ACC112 (cell line): ENCODE measurements around the gene MEI1.
"Not testable (repeated sequence)": the region's sequence is repeated elsewhere in the genome, so short reads cannot be mapped to it uniquely, and the experiment has no call there.

Experiments used
- H2AFZ ChIP-seq: fragments of 200-600 bp; sonication (generic); one replicate; pipeline ENCODE4 v1.6.0; 2017; ENCODE audit warnings: antibody characterized with exemption, low read length; ENCODE audit not compliant: unreplicated experiment
- H3K27ac ChIP-seq: fragments of 200-600 bp; sonication (generic); 2 replicates; pipeline ENCODE4 v1.5.1; 2014; ENCODE audit warnings: low read depth, mild to moderate bottlenecking, antibody characterized with exemption, low read length, moderate library complexity
- H3K27me3 ChIP-seq: fragments of 200-600 bp; sonication (generic); 2 replicates; pipeline ENCODE4 v1.6.1; 2014; ENCODE audit warnings: mild to moderate bottlenecking, antibody characterized with exemption, low read length, moderate library complexity, mixed read lengths; ENCODE audit not compliant: insufficient read depth
- H3K36me3 ChIP-seq: fragments of 200-600 bp; sonication (generic); 2 replicates; pipeline ENCODE4 v1.6.1; 2016; ENCODE audit warnings: mild to moderate bottlenecking, antibody characterized with exemption, low read length, moderate library complexity, mixed read lengths; ENCODE audit not compliant: insufficient read depth
- H3K4me1 ChIP-seq: fragments of 200-600 bp; sonication (generic); one replicate; pipeline ENCODE4 v1.6.1; 2016; ENCODE audit warnings: low read length, mixed read lengths; ENCODE audit not compliant: insufficient read depth, unreplicated experiment, control insufficient read depth
- H3K4me3 ChIP-seq: fragments of 200-600 bp; sonication (generic); 2 replicates; pipeline ENCODE4 v1.5.1; 2014; ENCODE audit warnings: mild to moderate bottlenecking, low read depth, low read length
- H3K79me2 ChIP-seq: fragments of 200-600 bp; sonication (generic); one replicate; pipeline ENCODE4 v1.6.0; 2016; ENCODE audit warnings: low read length; ENCODE audit not compliant: control insufficient read depth, unreplicated experiment, insufficient read depth

MEI1 gene

GRCh38 chr22:41831383-41831782, 132.1 kb downstream of the MEI1 start:
- Histone ChIP-seq H2AFZ (no peak overlapping the region), H3K79me2 (peaks cover 12% of the 10 kb centered on the region), H3K4me1 (peaks cover 2% of the 10 kb centered on the region), H3K27me3 (no peaks in the 10 kb centered on the region), H3K4me3 (no peak overlapping the region), H3K36me3 (no peaks in the 10 kb centered on the region), H3K27ac (no peak overlapping the region)

- Histone ChIP-seq H3K27ac (peak overlapping the region; percentile 72), H3K79me2 (peaks cover 12% of the 10 kb centered on the region), H3K4me1 (no peaks in the 10 kb centered on the region), H3K4me3 (peak overlapping the region; percentile 82), H2AFZ (peak overlapping the region; percentile 62), H3K27me3 (no peaks in the 10 kb centered on the region), H3K36me3 (no peaks in the 10 kb centered on the region)
Observed at GRCh38 chr22:41831828-41832552, 132.7 kb downstream of the MEI1 start.

DNA sequence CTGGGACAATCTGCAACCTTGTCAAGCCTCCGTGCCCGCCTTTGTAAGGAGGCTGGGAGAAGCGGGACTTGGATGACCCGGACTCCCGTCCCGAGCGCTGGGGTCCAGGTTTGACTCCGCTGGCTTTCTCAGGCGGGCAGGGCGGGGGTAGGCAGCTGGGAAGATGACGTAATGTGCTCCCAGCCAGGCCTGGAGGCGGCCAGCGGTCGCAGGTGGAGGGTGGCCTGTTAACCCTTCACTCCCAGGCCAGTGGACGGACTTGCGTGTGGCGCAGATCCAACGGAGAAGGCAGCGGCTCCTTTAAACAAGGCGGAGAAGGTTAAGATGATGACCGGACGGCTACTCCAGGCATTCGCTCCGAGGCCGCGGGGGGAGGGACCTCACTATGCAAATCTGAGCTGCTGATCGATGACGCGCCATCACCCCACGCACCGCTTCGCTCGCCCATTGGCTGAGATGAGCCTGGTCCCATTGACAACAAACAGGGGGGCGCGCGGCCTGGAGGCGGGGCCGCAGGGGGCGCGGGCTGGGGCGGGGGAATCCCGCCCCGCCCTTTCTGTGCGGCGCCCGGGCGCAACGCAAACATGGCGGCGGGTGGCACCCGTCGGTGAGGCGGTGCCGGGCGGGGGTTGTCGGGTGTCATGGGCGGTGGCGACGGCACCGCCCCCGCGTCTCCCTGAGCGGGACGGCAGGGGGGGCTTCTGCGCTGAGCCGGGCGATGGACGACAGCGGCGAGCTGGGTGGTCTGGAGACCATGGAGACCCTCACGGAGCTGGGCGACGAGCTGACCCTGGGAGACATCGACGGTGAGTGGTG, 133.5 kb downstream of the MEI1 start, which contains the start of gene SREBF2:
Gene SREBF2 (plus strand): TSS at position 553 of the 816 bp plus-strand sequence. CDS start 166 bp downstream, at position 719.
- no peaks in the 10 kb centered on the region for H3K36me3 ChIP-seq
- no peaks in the 10 kb centered on the region for H3K27me3 ChIP-seq
- H2AFZ ChIP-seq: peak within 1 kb of the TSS; percentile 62
- peaks cover 12% of the 10 kb centered on the region for H3K79me2 ChIP-seq
- H3K4me3 ChIP-seq: peak within 1 kb of the TSS; percentile 82
- no peaks in the 10 kb centered on the region for H3K4me1 ChIP-seq
- peak within 1 kb of the TSS; percentile 72 for H3K27ac ChIP-seq

GRCh38 chr22:41833369-41834004, 134.2 kb downstream of the MEI1 start:
- no peaks in the 10 kb centered on the region for H3K4me1 ChIP-seq
- H3K79me2 ChIP-seq: peaks cover 16% of the 10 kb centered on the region
- no peaks in the 10 kb centered on the region for H3K36me3 ChIP-seq

GRCh38 chr22:41834005-41834944, 135.0 kb downstream of the MEI1 start:
- Histone ChIP-seq H3K36me3 (no peaks in the 10 kb centered on the region), H3K27me3 (no peaks in the 10 kb centered on the region), H3K4me3 (peak overlapping the region; percentile 82), H3K79me2 (peaks cover 21% of the 10 kb centered on the region), H3K4me1 (no peaks in the 10 kb centered on the region), H2AFZ (no peak overlapping the region), H3K27ac (no peak overlapping the region)

More at GRCh38 chr22:41833369-41834004, 134.2 kb downstream of the MEI1 start:
- Histone ChIP-seq H3K4me3 (peak overlapping the region; percentile 82), H3K27ac (peak overlapping the region; percentile 72), H3K27me3 (no peaks in the 10 kb centered on the region), H2AFZ (peak overlapping the region; percentile 32)

DNA sequence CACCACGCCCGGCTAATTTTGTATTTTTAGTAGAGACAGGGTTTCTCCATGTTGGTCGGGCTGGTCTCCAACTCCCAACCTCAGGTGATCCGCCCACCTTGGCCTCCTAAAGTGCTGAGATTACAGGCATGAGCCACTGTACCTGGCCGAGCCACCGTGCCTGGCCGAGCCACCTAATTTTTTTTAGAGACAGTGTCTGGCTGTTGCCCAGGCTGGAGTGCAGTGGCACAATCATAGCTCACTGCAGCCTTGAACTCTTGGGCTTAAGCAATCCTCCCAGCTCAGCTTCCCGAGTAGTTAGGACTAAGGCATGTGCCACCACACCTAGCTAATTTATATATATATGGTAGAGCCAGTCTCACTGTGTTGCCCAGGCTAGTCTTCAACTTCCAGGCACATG, 136.2 kb downstream of the MEI1 start:
- H3K36me3 ChIP-seq, H3K27ac ChIP-seq, H2AFZ ChIP-seq, H3K4me1 ChIP-seq, H3K4me3 ChIP-seq, H3K27me3 ChIP-seq: not testable (repeated sequence)
- peaks cover 23% of the 10 kb centered on the region for H3K79me2 ChIP-seq

DNA sequence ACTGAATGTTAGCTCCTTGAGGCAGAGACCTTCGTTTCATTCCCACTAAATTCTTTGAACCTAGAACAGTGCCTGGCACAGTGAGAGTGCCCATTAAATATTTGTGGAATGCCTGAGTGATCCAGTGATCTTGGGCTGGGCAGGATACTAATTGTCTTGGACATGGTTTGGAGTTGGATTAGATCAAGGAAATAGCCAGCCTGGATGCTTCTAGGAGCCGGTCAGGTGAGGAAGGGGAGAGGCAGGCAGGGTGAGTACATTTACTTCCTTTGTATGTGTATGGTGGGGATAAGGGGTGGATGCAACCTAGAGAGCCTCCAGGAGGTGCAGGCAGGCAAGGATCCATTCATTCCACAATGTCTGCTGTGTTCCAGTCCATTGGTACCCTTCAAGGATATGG, 137.2 kb downstream of the MEI1 start:
- H3K4me3 ChIP-seq: no peak overlapping the region
- H3K79me2 ChIP-seq: peaks cover 23% of the 10 kb centered on the region
- no peaks in the 10 kb centered on the region for H3K4me1 ChIP-seq
- H3K27me3 ChIP-seq: no peaks in the 10 kb centered on the region
- H3K27ac ChIP-seq: no peak overlapping the region
- no peaks in the 10 kb centered on the region for H3K36me3 ChIP-seq
- no peak overlapping the region for H2AFZ ChIP-seq

GRCh38 chr22:41838842-41839618, 139.7 kb downstream of the MEI1 start:
- no peaks in the 10 kb centered on the region for H3K4me1 ChIP-seq
- H3K4me3 ChIP-seq: no peak overlapping the region
- H2AFZ ChIP-seq: no peak overlapping the region
- H3K36me3 ChIP-seq: no peaks in the 10 kb centered on the region
- peaks cover 33% of the 10 kb centered on the region for H3K79me2 ChIP-seq
- no peaks in the 10 kb centered on the region for H3K27me3 ChIP-seq
- no peak overlapping the region for H3K27ac ChIP-seq

DNA sequence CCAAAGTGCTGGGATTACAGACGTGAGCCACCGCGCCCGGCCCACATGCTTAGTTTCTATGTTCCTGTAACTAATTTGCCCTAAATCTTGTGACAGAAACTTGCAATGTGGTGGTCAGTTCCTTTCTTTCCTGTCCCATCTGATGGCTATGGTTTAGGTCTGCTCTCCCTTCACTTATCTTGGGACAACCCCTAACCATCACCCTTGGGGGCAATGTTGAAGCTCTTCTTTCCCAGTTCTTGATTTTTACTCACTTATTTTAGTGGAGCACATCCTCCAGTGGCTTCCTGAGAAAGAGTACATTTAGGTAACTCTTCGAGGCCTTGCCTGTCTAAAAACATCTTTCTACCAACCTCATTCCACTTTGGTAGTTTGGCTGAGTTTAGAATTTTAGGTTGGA, 140.9 kb downstream of the MEI1 start:
- Histone ChIP-seq H3K36me3 (no peaks in the 10 kb centered on the region), H2AFZ (no peak overlapping the region), H3K4me1 (no peaks in the 10 kb centered on the region), H3K4me3 (no peak overlapping the region), H3K27me3 (no peaks in the 10 kb centered on the region), H3K79me2 (peaks cover 33% of the 10 kb centered on the region), H3K27ac (no peak overlapping the region)
